ENCODE data around the gene ABI3BP.

GRCh38 chr3:100970477-100970990 lies 22.7 kb downstream of the ABI3BP start:
- TF ChIP-seq EZH2phosphoT487 (IDR thresholded peaks at IDR 0.05; ENCODE audit: borderline replicate concordance) (no peak), CTCF (conservative IDR thresholded peaks at IDR 0.05; ENCODE audit: low read length) (no peak)

Measured in Loucy (cell line).